Glomerular visceral epithelial cell (primary cell): ENCODE data around the gene PRKG2.
"Not testable (repeated sequence)": the region's sequence is repeated elsewhere in the genome, so short reads cannot be mapped to it uniquely, and the experiment has no call there.

Source experiments
- DNase-seq: peaks from one replicate; pipeline ENCODE4 v3.0.0-alpha.2; 2016; ENCODE audit errors: extremely low spot score

The PRKG2 gene, protein sequence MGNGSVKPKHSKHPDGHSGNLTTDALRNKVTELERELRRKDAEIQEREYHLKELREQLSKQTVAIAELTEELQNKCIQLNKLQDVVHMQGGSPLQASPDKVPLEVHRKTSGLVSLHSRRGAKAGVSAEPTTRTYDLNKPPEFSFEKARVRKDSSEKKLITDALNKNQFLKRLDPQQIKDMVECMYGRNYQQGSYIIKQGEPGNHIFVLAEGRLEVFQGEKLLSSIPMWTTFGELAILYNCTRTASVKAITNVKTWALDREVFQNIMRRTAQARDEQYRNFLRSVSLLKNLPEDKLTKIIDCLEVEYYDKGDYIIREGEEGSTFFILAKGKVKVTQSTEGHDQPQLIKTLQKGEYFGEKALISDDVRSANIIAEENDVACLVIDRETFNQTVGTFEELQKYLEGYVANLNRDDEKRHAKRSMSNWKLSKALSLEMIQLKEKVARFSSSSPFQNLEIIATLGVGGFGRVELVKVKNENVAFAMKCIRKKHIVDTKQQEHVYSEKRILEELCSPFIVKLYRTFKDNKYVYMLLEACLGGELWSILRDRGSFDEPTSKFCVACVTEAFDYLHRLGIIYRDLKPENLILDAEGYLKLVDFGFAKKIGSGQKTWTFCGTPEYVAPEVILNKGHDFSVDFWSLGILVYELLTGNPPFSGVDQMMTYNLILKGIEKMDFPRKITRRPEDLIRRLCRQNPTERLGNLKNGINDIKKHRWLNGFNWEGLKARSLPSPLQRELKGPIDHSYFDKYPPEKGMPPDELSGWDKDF

DNA sequence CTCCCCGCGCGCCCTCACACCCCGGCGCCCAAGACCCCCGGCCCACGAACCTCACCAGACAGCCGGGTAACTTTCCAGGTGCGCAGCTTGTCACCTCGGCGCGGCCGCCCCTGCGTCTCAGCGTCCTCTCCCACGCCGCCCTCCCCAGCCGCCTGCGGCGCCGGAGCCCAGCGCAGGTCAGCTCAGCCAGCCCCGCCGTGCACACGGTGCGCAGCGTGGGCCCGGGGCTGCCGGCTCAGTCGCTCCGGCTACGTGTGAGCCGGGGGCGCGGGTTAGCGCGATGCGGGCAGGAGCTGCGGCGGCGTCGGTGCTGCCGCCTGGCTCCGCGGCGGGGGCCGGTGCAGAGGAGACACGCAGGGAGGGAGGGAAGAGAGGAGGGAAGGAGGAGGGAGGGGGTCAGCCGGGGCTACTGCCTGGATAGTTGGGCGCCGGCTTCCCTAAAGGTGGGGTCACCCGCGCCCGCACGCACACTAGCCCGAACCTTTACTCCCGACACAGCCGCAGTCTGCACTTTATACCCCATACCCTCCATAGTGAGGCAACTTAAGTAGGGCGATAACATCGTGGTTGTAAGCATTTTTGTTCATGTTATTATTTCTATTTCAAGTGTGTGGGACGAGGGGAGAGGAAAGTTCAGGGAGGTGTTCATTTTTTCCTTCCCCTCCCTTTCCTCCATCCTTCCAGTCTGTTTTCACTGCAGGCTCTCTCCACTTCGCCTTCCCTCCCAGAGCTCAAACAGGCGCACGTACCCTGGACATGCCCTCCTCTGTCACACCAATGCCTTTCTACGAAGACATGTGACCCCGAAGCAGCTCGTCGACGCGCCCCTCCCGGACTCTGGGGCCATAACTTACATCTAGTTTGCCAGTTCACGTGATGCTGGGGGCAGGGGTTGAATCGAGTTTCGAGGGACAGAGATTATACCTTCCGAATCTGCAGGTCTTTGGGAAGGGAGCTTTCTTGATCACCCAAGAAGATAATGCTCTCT is at the start of gene PRKG2:
Gene PRKG2, minus strand, starts transcription at position 342 of the 988 bp plus-strand sequence. CDS start 10,175 bp downstream, outside the sequence.
- DNase-seq = peak; percentile 6

DNA sequence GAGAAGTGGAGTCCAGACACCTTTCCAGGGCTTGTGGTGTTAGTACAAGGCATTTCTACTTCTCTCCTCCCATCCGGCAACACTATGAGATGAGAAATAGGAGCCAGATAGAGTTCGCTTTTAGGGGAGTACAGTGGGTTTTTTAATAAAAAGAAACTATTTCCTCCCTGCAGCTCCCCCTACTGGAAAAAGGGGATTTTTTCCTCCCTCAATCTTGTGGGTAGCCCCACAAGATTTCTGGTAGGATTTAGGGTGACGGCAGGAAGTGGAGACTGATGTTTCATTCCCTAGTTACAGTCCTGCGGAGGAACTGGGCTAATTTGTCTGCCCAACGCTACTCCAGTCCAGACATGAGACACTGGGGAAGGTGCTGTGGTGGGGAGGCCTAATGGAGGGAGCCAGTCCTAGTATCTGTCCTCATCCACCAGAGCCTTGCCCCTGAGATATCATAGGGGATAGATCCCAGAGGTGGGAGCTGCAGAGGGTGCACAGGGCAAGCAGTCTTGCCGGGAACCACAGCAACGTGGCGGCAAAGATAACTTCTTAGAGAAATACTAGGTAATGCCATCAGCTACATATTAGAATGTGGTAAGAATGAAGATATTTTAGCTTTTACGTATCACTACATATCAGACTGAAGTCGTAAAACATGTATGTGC is 45.5 kb upstream of the PRKG2 start:
- DNase-seq = no peak

DNA sequence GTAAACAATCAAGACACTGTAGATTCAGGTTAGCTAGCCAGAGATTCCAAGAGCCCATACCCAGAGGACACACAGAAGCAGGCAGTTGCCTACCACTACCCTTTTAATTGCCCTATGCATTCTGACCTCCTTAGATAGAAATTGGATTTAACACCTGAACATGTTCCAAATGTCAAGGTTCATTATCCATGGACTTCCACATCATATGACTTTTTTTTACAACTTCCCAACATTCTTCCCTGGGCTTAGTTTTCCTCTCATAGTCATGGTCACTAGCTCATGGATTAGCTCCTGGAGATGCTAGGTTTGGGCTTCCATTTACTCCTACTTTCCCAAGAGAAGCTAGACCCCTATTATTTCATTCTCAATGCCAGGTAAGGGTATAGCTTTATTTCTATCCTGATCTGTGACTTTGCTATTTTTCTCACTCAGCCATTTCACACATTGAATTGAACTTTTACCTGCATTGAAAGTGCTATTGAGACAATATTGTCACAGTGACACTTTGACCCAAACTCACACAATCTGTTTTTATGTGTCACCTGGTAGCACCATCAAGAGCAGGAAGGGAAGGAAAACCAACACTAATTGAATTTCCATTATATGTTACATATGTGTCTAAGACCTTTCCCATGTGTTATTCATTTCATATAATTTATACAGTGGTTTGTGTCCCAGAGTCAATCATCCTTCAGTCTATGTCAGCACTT is 44.0 kb upstream of the PRKG2 start:
- DNase-seq = no peak

DNA sequence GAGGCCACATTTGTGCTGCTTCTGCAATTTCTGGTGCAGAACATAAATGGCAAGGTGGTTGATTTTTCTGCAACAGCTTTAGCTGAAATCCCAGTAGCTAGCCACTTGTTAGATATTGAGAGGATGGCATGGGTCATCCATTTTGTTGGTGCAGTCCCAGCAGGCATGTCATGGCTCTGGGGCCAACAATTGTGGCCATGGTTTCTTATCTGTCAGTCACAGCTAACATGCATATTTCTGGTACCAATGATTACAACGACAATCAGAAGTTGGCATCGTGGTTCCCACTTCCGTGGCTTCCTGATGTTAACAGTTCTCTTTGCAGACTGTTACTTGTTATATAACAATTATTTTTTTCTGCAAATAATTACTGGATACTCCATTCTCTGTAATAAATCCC is 42.8 kb upstream of the PRKG2 start:
- no peak for DNase-seq

DNA sequence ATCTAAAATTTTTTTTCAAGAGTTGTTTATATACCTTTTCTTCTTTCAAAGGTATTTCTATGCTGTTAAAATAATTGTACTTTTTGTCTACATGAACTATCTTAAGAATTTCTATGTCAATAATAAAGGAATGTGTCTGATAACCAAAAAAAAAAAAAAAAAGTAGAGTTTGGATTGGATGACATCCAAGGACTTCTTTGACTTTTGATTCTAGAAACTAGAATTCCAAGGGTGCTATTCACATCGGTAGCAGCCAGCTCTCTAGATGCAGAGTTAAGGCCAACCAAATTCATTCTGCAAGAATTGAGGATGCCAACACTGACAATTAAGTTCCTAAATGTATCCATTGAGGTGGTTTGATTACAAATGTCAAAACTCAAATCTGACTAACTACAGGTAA is 42.0 kb upstream of the PRKG2 start:
- DNase-seq = peak; percentile 38

DNA sequence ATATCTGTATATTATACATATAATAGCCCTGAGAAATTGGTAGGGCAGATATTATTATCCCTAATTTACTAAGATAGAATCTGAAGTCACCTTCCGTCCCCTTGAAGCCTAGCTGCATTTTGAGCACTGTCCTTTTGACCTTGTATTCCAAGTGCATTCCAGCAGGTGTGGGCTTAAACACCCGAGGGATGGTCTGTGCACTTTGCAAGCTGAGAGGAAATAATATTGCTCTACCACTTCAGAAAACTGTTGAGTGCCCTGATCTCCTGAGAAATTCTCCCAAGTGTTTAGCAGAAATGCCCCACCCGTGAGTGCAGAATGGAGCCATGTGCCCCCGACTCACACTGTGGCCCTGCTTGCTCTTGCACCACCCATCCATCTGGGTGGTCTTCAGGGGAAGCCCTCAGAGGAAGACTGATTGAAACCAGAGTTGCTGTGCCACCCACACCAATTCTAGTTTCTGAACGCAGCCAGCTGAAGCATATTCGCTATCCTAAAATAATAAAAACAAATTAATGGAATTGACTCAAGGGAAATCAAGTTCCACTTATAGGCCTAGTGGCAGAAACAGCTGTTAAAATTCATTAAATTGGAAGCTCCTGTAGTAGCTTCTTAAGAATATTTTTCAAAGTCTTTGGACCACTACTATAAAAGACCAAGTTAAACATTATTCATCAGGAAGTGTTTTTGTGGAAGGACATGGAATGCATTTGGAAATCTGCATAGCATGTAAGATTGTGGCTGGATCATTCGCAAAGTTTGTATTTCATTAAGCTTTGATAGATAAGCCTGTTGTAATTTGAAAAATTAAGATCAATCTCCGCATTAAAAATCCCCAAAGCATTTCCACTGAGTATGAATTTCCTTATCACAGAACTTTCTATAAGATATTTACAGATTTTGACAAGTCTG is 41.3 kb upstream of the PRKG2 start:
- DNase-seq = no peak

DNA sequence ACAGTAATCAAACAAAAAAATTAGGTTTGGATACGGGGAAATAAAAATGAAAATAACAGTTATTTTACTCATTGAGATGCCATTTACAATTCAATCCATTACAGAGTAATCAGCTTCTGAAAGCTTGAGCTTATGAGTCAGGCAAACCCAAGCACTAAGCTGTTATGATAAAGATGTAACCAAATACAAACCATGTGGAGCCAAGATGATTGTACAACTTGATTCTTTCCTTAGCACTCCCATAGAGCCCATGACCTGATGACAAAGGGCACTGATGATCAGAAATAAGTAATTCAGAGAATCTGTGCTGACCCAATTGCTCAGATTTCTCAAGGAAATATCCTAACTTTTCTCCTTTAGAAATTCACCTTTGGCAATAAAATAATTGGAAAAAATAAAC is 40.5 kb upstream of the PRKG2 start:
- DNase-seq = peak; percentile 35

DNA sequence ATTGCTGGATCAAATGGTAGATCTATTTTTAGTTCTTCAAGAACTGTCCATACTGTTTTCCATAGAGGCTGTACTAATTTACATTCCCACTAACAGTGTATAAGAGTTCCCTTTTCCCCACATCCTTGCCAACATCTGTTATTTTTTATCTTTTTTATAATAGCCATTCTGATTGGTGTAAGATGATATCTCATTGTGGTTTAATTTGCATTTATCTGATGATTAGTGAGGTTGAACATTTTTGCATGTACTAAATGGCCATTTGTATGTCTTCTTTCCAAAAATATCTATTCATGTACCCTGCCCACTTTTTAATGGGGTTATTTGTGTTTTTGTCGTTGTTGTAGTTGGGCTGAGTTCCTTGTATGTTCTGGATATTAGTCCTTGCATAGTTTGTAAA is 35.4 kb upstream of the PRKG2 start:
- no peak for DNase-seq

DNA sequence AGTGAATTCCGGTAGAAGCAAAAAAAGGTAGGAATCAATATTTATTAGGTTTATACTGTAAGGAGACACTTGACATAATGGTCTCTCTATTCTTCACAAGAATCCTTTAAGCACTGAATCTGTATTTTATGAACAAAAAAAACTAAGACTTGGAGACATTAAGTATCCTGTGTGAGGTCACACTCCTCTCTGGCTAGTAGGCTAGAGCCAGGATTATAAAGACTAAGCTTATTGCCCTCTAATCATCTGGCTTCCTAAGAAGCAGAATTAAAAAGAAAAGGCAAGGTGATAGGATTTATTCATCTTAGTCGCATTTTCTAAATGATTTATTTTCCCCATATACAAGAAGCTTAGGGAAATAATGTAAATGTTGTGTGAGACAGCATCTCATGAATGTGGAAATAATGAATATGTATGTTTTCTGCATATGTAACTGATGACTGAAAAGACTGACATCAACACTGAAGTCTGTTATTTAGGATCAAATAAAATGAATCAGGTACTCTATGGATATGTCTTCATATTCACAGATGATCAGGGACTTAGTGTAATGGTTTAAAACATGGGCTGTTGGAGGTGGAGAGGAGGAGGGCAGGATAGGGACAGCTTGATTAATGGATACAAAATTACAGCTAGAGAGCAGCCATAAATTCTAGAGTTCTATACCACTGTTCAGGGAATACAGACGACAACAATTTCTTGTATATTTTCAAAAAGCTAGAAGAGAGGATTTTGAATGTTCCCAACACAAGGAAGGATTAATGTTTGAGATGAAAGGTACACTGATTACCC is 30.4 kb upstream of the PRKG2 start:
- DNase-seq = no peak

DNA sequence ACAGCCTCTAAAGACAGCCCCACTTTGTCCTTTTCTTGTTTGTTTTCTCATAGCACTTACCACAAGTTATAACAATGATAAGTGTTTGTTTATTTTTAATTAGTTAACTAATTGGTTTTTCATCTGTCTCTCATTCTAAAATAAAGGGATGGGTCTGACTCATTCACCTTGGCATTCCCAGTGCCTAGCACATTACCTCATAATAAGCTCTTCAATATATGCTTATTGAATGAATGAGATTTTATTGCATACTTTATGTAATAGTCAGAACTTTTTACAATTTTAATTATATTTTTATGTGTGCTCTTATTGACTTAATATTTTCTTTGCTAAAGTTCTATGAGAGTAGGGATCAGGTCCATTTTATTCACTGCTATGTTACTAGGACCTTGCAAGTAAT is 22.8 kb upstream of the PRKG2 start:
- DNase-seq = no peak

DNA sequence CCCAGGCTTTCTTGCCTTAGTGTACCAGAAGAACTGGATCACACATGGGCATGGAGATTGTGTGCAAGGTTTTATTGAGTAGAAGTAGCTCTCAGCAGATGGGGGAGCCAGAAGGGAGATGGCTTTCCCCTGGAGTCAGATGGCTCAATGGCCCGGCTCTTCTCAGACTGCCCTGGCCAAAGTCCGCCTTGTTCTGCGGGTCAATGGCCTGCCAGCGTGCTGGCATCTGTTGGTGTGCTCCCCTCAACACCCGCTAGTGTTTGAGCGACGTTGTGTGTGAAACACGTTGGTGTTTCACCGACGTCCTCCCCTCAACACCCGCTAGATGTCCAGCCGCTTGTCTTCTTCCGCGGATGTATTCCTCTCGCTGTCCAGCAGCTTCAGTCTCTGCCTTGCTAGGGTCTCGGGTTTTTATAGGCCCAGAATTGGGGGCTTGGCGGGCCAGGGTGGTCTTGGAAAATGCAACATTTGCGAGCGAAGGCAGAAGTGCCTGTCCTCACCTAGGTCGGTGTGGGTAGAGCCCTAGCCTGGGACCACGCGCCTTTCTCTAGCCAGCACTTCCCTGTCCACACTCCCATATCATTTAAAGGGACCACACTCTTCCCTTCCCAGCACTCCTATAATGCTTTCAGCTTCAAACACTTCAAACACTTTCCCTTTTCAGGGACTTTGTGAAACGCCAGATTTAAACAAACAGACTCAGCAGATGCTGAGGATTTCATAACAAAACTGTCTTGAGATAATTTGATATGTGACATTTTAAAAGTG is 21.1 kb upstream of the PRKG2 start:
- DNase-seq = no peak

DNA sequence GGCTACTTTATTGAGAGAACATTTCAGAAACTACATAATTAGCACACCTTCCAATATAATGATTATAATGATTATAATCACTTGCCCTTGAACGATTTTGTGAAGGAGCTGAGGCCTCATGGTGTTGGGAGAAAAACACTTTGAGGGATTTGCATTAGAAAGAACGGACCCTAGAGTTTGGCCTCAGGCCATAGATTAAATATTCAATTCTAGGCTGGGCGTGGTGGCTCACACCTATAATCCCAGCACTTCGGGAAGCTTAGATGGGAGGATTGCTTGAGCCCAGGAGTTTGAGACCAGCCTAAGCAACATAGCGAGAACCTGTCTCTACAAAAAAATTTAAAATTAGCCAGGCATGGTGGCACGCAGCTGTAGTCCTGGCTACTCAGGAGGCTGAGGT is 12.9 kb upstream of the PRKG2 start:
- DNase-seq = no peak

DNA sequence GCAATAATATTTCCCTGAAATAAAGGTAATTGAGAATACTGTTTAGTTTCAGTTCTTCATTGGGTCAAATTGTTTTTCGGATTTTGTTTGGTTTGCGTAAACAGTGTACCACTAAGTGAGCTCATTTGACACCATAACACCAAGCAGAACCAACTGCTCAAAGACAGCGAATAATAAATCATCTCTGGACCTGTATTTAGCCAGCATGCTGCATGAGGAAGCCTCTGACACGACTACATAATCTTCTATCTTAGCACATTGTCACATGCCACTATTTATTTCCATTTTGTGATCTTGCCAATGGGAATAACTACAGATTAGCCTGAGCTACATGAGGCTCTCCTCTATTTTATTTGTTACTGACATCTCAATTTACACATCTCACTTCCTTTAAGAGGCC is 12.1 kb upstream of the PRKG2 start:
- DNase-seq = no peak

DNA sequence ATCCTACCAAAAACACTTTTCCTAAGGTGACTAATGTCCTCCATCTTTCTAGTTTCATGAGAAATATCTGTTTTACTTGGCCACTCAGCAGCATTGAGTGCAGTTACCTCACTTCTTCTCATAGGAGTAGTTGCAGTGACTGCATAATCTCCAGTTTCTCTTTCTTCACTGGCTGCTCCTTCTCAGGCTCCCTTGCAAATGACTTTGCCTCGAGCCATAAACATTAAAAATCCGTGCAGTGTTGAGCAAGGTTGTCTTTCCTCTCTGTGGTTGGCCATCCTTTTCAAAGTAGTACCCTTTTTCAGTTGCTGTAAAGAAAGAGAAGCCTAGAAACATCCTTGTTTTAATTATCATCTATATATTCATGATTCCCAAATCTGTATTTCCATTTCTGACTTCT is 10.2 kb upstream of the PRKG2 start:
- no peak for DNase-seq

DNA sequence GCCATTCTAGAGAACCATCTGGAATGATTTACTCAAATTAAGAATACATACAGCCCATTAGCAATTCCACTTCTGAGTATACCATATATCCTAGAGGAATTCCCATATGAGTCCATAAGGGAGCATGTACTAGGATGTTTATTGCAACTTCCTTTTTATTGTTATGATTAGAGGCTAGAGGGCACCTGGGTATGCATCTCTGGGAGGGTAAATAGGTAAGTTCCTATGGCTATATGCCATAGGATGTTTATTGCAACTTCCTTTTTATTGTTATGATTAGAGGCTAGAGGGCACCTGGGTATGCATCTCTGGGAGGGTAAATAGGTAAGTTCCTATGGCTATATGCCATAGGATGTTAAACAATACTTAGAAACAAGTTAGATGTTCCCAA is 7.1 kb upstream of the PRKG2 start:
- DNase-seq = not testable (repeated sequence)

DNA sequence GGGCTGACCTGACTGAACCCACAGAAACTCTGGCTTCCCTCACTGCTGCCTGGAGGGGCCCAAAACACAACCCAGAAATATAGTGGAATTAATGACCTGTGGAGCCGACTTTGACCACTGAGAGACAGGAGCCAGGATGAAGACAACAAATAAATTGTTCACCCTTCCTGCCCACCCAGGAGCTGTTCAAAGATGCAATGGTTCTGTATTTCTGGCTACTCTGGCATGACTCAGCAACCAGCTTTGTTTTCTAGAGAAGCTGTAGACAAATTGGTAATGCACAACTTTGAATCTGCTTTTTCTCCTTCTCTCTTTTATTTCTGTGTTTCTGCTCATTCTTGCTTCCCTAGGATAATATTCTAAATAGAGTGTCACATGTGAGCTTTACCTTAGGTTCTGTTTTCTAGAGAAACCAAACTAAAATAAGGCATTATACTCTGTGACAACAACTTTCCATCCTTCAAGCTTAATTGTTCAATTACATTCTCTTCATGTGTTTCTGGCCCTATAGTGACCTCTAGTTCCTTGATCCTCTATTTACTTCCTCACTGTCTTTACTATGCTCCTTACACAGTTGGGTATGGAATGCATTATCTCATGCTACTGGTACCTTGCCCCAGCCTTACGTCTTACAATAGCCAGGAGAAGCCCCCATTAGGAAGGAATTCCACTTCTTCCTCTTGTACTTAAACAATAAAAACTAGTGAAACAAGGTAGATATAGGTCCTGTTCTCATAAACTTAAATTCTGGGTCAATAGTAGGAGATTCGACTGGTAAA is 6.5 kb upstream of the PRKG2 start:
- no peak for DNase-seq

DNA sequence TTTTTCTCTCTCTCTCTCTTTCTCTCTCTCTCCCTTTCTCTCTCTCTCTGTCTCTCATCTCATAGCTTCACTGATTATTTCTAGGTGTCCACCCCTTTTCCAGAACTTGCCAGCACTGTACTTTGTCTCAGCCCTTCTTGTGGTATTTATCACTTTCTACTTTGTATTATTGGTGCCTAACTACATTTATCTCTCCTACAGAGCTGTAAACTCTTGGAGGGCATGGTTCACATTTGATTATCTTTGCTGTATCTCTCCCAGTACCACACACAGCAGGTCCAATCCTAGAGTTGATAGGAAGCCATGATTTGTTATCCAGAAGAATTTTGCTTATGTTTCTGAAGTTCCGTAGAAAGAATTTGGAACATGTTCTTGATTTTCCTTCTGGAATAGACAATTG is 5.2 kb upstream of the PRKG2 start:
- DNase-seq = no peak
